ENCODE results near the gene CHGA. TPM values are rescaled to one million over a fixed set of nuclear protein-coding genes. Genes with fewer than 3 reads are reported as not detected.
A peak's percentile ranks its signal among the peaks of the same experiment; 100 is the strongest.

CHGA gene
- total RNA-seq, 1 experiment from 2014 or later, result 8.5 TPM

DNA sequence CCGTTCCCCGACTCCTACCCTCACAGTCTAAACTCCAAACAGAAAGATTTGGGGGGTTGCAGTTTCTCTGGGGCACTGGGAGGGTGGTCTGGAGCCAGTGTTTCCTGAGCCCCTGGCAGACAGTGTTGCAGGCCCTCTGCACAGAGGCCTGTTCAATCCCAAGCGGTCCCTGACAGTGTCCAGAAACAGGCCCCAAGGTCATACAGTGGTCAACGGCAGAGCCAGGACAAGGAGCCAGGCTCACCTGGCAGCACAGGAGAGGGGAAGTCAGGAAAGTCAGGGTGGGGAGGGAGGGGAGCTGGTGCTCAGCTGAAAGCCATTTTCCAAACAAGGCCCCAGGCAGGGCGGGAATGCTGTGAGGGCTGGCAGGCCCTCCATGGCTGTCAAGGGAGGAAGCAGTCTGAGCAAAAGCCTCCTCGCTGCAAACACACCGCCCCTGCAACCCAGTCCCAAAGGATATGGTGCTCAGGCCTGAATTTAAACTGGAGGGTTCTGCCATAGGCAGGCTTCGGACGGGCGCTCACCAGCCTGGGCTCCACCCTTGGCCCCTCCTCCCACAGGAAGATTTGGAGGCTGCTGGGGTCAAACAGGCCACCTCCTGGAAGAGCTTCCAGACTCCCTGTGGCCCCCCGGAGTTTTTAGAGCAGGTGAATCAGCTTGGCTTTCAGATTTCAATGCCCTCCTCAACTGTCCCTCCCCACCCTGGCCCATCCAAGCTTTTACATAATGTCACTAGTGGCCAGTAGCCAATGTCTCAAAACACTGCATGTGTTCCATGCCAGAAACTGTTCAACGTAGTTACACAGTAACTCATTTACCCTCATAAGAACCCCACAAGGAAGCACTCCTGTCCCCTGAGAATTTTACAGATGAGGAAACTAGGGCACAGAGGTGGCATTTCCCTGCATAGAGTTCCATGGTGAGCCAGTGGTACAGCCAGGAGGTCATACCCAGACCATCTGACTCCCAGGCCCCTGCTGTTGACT is 41.5 kb downstream of the CHGA start:
- ATAC-seq (peak; percentile 41), DNase-seq (ENCODE audit: low spot score) (no peak)
- Mint-ChIP-seq H3K4me3 (no peak overlapping the region), H3K27me3 (ENCODE audit: low read depth) (no peaks in the 10 kb centered on the region), H3K27ac (no peak overlapping the region), H3K36me3 (peaks cover 13% of the 10 kb centered on the region), H3K9me3 (peaks cover 15% of the 10 kb centered on the region), H3K4me1 (peaks cover 28% of the 10 kb centered on the region)
- CTCF ChIA-PET, result interaction anchor here (1.0 to 2.9 kb wide), 6 partner anchors 10 to 243 kb away, joined by 3 to 13 read pairs (median 5); partner anchors contain the start of gene UBR7
- TF ChIP-seq OVOL2 (CRISPR knock-in tag; IDR thresholded peaks at IDR 0.05; ENCODE audit: borderline replicate concordance), result no peak
- TF ChIP-seq, protein P1, sequence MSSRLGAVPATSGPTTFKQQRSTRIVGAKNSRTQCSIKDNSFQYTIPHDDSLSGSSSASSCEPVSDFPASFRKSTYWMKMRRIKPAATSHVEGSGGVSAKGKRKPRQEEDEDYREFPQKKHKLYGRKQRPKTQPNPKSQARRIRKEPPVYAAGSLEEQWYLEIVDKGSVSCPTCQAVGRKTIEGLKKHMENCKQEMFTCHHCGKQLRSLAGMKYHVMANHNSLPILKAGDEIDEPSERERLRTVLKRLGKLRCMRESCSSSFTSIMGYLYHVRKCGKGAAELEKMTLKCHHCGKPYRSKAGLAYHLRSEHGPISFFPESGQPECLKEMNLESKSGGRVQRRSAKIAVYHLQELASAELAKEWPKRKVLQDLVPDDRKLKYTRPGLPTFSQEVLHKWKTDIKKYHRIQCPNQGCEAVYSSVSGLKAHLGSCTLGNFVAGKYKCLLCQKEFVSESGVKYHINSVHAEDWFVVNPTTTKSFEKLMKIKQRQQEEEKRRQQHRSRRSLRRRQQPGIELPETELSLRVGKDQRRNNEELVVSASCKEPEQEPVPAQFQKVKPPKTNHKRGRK (CRISPR knock-in tag; IDR thresholded peaks at IDR 0.05; ENCODE audit: borderline replicate concordance), result no peak
- no peak for TF ChIP-seq NR2C2 (CRISPR knock-in tag; IDR thresholded peaks at IDR 0.05)
- no peak for TF ChIP-seq TP53 (CRISPR knock-in tag; IDR thresholded peaks at IDR 0.05)
- TF ChIP-seq, protein P2, sequence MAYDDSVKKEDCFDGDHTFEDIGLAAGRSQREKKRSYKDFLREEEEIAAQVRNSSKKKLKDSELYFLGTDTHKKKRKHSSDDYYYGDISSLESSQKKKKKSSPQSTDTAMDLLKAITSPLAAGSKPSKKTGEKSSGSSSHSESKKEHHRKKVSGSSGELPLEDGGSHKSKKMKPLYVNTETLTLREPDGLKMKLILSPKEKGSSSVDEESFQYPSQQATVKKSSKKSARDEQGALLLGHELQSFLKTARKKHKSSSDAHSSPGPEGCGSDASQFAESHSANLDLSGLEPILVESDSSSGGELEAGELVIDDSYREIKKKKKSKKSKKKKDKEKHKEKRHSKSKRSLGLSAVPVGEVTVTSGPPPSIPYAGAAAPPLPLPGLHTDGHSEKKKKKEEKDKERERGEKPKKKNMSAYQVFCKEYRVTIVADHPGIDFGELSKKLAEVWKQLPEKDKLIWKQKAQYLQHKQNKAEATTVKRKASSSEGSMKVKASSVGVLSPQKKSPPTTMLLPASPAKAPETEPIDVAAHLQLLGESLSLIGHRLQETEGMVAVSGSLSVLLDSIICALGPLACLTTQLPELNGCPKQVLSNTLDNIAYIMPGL (CRISPR knock-in tag; IDR thresholded peaks at IDR 0.05), result no peak
- TF ChIP-seq, protein P3, sequence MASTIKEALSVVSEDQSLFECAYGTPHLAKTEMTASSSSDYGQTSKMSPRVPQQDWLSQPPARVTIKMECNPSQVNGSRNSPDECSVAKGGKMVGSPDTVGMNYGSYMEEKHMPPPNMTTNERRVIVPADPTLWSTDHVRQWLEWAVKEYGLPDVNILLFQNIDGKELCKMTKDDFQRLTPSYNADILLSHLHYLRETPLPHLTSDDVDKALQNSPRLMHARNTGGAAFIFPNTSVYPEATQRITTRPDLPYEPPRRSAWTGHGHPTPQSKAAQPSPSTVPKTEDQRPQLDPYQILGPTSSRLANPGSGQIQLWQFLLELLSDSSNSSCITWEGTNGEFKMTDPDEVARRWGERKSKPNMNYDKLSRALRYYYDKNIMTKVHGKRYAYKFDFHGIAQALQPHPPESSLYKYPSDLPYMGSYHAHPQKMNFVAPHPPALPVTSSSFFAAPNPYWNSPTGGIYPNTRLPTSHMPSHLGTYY (CRISPR knock-in tag; IDR thresholded peaks at IDR 0.05), result no peak
- no peak for TF ChIP-seq HMGA2 (CRISPR knock-in tag; IDR thresholded peaks at IDR 0.05)
- TF ChIP-seq, protein P4, sequence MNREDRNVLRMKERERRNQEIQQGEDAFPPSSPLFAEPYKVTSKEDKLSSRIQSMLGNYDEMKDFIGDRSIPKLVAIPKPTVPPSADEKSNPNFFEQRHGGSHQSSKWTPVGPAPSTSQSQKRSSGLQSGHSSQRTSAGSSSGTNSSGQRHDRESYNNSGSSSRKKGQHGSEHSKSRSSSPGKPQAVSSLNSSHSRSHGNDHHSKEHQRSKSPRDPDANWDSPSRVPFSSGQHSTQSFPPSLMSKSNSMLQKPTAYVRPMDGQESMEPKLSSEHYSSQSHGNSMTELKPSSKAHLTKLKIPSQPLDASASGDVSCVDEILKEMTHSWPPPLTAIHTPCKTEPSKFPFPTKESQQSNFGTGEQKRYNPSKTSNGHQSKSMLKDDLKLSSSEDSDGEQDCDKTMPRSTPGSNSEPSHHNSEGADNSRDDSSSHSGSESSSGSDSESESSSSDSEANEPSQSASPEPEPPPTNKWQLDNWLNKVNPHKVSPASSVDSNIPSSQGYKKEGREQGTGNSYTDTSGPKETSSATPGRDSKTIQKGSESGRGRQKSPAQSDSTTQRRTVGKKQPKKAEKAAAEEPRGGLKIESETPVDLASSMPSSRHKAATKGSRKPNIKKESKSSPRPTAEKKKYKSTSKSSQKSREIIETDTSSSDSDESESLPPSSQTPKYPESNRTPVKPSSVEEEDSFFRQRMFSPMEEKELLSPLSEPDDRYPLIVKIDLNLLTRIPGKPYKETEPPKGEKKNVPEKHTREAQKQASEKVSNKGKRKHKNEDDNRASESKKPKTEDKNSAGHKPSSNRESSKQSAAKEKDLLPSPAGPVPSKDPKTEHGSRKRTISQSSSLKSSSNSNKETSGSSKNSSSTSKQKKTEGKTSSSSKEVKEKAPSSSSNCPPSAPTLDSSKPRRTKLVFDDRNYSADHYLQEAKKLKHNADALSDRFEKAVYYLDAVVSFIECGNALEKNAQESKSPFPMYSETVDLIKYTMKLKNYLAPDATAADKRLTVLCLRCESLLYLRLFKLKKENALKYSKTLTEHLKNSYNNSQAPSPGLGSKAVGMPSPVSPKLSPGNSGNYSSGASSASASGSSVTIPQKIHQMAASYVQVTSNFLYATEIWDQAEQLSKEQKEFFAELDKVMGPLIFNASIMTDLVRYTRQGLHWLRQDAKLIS (CRISPR knock-in tag; IDR thresholded peaks at IDR 0.05; ENCODE audit: borderline replicate concordance), result no peak
- TF ChIP-seq ZBTB21 (CRISPR knock-in tag; IDR thresholded peaks at IDR 0.05; ENCODE audit: borderline replicate concordance), result no peak
- no peak for TF ChIP-seq GRHL2 (CRISPR knock-in tag; IDR thresholded peaks at IDR 0.05; ENCODE audit: insufficient replicate concordance, severe bottlenecking)
- no peak for TF ChIP-seq ZNF138 (CRISPR knock-in tag; conservative IDR thresholded peaks at IDR 0.05)
- no peak for TF ChIP-seq FOXK1 (CRISPR knock-in tag; IDR thresholded peaks at IDR 0.05)
- TF ChIP-seq, protein P5, sequence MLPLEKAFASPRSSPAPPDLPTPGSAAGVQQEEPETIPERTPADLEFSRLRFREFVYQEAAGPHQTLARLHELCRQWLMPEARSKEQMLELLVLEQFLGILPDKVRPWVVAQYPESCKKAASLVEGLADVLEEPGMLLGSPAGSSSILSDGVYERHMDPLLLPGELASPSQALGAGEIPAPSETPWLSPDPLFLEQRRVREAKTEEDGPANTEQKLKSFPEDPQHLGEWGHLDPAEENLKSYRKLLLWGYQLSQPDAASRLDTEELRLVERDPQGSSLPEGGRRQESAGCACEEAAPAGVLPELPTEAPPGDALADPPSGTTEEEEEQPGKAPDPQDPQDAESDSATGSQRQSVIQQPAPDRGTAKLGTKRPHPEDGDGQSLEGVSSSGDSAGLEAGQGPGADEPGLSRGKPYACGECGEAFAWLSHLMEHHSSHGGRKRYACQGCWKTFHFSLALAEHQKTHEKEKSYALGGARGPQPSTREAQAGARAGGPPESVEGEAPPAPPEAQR (CRISPR knock-in tag; IDR thresholded peaks at IDR 0.05), result no peak
- no peak for TF ChIP-seq SP1 (CRISPR knock-in tag; conservative IDR thresholded peaks at IDR 0.05)
- TF ChIP-seq, protein P6, sequence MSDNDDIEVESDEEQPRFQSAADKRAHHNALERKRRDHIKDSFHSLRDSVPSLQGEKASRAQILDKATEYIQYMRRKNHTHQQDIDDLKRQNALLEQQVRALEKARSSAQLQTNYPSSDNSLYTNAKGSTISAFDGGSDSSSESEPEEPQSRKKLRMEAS (CRISPR knock-in tag; IDR thresholded peaks at IDR 0.05), result no peak
- TF ChIP-seq, protein P7, sequence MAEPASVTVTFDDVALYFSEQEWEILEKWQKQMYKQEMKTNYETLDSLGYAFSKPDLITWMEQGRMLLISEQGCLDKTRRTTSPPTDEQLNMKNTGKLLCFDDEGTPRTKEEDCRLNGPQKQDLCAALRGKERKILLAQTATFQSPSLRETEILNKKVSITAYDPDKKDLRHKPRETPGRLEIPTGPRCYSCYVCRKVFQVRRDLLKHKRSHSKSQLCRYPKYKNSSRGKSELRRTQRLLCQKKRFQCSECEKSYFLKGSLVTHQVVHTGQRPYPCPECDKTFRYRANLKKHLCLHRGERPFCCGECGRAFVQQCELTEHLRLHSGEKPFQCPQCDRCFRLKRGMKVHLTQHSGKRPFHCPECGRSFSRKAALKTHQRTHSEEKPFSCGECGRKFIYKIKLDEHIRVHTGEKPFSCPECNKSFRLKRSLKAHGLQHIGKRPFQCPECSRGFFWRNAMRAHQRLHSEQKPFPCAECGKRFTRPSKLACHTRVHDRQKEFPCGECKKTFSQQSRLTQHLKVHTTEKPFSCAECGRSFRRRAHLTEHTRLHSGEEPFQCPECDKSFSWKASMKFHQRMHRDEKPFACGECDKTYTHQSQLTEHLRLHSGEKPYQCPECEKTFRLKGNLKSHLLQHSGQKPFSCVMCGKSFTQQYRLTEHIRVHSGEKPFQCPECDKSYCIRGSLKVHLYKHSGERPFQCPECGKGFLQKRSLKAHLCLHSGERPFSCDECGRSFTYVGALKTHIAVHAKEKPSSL (CRISPR knock-in tag; conservative IDR thresholded peaks at IDR 0.05), result no peak
- TF ChIP-seq, protein P8, sequence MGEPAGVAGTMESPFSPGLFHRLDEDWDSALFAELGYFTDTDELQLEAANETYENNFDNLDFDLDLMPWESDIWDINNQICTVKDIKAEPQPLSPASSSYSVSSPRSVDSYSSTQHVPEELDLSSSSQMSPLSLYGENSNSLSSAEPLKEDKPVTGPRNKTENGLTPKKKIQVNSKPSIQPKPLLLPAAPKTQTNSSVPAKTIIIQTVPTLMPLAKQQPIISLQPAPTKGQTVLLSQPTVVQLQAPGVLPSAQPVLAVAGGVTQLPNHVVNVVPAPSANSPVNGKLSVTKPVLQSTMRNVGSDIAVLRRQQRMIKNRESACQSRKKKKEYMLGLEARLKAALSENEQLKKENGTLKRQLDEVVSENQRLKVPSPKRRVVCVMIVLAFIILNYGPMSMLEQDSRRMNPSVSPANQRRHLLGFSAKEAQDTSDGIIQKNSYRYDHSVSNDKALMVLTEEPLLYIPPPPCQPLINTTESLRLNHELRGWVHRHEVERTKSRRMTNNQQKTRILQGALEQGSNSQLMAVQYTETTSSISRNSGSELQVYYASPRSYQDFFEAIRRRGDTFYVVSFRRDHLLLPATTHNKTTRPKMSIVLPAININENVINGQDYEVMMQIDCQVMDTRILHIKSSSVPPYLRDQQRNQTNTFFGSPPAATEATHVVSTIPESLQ (CRISPR knock-in tag; IDR thresholded peaks at IDR 0.05), result no peak
- no peak for TF ChIP-seq SOX15 (CRISPR knock-in tag; IDR thresholded peaks at IDR 0.05)
- POLR2A ChIA-PET, result no interaction called here
